ENCODE data around the gene RNF220. TPM values are rescaled to one million over a fixed set of nuclear protein-coding genes. Genes with fewer than 3 reads are reported as not detected.

RNF220 gene
- total and polyA plus RNA-seq, 7 donors, result 49.5 to 122 (median 82.8) TPM

DNA sequence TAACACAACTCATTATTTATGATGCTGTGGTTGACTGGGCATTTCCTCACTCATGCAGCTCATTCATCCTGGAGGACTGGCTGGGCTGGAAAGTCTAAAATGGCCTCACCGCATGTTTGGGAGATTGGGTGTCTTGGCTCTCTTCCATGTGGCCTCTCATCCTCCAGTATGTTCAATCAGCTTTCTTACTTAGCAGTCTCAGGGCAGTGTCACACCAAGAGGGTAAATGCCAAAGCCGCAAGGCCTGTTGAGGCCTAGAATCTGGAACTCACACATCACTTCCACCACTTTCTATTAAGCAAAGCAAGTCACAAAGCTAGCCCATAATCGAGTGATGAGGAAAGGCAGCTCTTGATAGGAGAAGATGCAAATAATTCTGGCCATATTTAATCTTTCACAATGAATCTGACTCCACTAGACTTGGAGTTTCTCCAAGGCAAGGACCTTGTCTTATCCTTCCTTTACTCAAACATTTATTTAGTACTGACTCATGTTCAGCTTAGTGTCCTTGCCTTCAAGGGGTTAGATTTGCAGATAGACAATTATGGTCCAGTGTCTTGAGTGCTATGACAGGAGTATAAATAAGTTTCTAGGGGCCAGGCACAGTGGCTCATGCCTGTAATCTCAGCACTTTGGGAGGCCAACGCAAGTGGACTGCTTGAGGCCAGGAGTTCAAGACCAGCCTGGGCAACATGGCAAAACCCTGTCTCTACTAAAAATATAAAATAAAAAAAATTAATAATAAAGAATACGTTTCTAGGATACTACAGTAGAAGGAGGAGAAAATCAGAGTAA is 224.1 kb downstream of the RNF220 start:
- TF ChIP-seq POLR2A (IDR thresholded peaks at IDR 0.05) (no peak), EP300 (IDR thresholded peaks at IDR 0.05) (no peak), POLR2AphosphoS5 (IDR thresholded peaks at IDR 0.05) (no peak)
- TF ChIP-seq, protein P1, sequence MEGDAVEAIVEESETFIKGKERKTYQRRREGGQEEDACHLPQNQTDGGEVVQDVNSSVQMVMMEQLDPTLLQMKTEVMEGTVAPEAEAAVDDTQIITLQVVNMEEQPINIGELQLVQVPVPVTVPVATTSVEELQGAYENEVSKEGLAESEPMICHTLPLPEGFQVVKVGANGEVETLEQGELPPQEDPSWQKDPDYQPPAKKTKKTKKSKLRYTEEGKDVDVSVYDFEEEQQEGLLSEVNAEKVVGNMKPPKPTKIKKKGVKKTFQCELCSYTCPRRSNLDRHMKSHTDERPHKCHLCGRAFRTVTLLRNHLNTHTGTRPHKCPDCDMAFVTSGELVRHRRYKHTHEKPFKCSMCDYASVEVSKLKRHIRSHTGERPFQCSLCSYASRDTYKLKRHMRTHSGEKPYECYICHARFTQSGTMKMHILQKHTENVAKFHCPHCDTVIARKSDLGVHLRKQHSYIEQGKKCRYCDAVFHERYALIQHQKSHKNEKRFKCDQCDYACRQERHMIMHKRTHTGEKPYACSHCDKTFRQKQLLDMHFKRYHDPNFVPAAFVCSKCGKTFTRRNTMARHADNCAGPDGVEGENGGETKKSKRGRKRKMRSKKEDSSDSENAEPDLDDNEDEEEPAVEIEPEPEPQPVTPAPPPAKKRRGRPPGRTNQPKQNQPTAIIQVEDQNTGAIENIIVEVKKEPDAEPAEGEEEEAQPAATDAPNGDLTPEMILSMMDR (IDR thresholded peaks at IDR 0.05), result no peak
- DNase-seq, result no peak
- Histone ChIP-seq H3K4me3 (no peak overlapping the region), H3K4me1 (peaks cover 0 to 24% (median 20%) of the 10 kb centered on the region in 4 donors), H3K36me3 (peaks cover 0 to 5% (median 0%) of the 10 kb centered on the region in 4 donors), H3K27me3 (no peaks in the 10 kb centered on the region), H3K27ac (no peak overlapping the region), H3K9me3 (no peaks in the 10 kb centered on the region)
- 90 to 94% methylated on average over 5 of the region's 5 CpGs for WGBS, 2 donors
- intact Hi-C loops (cut with DNase I), result no loop called here

DNA sequence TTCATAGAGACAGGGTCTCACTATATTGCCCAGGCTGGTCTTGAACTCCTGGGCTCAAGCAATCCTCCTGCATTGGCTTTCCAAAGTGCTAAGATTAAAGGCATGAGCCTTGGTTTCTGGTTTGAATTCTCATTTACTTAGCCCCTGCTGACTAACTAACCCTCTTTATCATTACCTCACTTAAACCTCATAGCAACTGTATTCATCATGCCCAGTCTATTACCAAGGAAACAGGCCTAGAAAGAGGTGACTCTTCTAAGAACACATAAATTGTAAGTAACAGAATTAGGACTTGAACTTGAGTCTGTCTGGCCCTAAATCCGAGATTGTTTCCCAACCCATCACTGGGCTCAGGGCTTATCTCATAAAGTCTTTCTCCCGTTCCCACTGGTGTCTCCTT is 225.1 kb downstream of the RNF220 start:
- Histone ChIP-seq H3K9me3 (no peaks in the 10 kb centered on the region), H3K36me3 (peaks cover 0 to 12% (median 2%) of the 10 kb centered on the region in 4 donors), H3K4me1 (peaks cover 0 to 34% (median 29%) of the 10 kb centered on the region in 4 donors), H3K27ac (no peak overlapping the region), H3K27me3 (no peaks in the 10 kb centered on the region), H3K4me3 (no peak overlapping the region)
- DNase-seq, result no peak
- WGBS, 2 donors, result 94 to 95% methylated on average over 2 of the region's 2 CpGs
- intact Hi-C loops (cut with DNase I), result no loop called here
- TF ChIP-seq, protein P1 (IDR thresholded peaks at IDR 0.05), result no peak
- no peak for TF ChIP-seq POLR2AphosphoS5 (IDR thresholded peaks at IDR 0.05)
- no peak for TF ChIP-seq EP300 (IDR thresholded peaks at IDR 0.05)
- no peak for TF ChIP-seq POLR2A (IDR thresholded peaks at IDR 0.05)

DNA sequence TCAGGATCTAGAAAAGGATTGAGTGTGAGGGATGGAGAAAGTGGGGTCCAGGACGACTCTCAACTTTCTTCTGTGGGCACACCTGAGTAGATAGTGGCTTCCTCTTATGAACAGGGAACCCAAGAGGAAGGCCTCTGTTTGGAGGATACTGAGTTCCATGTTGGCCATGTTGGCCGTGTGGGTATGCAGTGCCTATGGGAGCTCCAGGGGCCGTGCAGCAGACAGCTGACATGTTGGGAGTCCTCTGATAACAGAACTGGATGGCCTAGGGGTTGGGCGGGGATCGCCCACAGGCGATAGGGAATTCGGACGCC is 226.2 kb downstream of the RNF220 start:
- Histone ChIP-seq H3K27ac (peak overlapping the region; percentile 92 to 94 (median 93)), H3K4me1 (peaks cover 0 to 46% (median 40%) of the 10 kb centered on the region in 4 donors), H3K4me3 (peak overlapping the region; percentile 68 to 84 (median 79)), H3K9me3 (no peaks in the 10 kb centered on the region), H3K27me3 (no peaks in the 10 kb centered on the region), H3K36me3 (peaks cover 5 to 24% (median 12%) of the 10 kb centered on the region in 4 donors)
- TF ChIP-seq, protein P1 (IDR thresholded peaks at IDR 0.05), result no peak
- TF ChIP-seq EP300 (IDR thresholded peaks at IDR 0.05), result no peak
- TF ChIP-seq POLR2A (IDR thresholded peaks at IDR 0.05), result no peak
- TF ChIP-seq POLR2AphosphoS5 (IDR thresholded peaks at IDR 0.05), result no peak
- DNase-seq, result no peak
- intact Hi-C loops (cut with DNase I), result no loop called here
- WGBS, 2 donors, result 15 to 25% methylated on average over 8 of the region's 8 CpGs

DNA sequence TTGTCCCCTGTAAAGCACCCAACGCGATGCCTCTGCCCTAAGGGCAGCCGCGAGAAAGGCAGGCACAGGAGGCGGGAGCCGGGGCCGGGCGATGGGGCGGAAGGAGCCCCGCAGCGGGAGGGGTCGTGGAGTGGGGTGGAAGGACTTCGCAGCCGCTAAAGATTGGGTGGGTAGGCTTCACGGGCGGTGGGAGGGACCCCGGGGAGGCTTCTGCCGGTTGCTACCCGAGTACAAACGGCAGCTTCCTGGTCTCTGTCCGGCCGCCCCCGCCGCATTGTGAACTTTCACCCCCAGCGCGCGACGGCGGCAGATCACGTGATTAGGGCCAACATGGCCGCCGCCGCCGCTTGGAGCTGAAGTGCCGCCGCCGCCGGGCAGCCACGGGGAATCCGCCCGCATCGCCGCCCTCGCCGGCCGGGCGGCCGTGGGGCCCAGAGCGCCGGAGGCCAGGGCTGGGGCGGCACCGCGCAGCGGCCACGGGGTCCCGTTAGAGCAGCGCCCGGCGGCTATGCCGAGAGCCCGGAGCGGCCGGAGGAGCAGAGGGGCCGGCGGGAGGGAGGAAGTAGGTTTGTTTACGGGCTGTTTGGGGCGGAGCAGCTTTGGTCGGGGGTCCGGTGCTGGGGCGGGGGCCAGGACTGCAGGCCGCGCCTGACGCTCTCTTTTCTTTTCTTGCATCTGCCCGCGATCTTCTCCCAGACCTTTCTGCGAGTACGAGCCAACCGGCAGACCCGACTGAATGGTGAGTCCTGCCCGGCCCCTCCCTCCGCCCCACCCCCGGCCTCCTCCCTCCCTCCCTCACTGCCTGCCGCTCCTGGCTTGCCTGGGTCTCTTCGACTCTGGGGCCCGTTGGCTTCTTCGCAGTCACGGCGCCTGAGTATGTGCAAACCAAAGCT is 226.8 kb downstream of the RNF220 start:
- H3K27ac ChIP-seq, result peak overlapping the region; percentile 92 to 94 (median 93)
- H3K36me3 ChIP-seq, result peaks cover 7 to 30% (median 15%) of the 10 kb centered on the region in 4 donors
- no peaks in the 10 kb centered on the region for H3K27me3 ChIP-seq
- peak; percentile 95 for DNase-seq
- peak overlapping the region; percentile 68 to 84 (median 79) for H3K4me3 ChIP-seq
- intact Hi-C loops (cut with DNase I), result no loop called here
- 1% methylated on average over 88 of the region's 88 CpGs for WGBS, 2 donors
- H3K4me1 ChIP-seq, result peaks cover 0 to 52% (median 46%) of the 10 kb centered on the region in 4 donors
- peak; percentile 53 to 60 for TF ChIP-seq POLR2A (IDR thresholded peaks at IDR 0.05)
- TF ChIP-seq, protein P1 (IDR thresholded peaks at IDR 0.05), result no peak
- TF ChIP-seq POLR2AphosphoS5 (IDR thresholded peaks at IDR 0.05), result peak; percentile 68 to 95 (median 84)
- no peak for TF ChIP-seq EP300 (IDR thresholded peaks at IDR 0.05)
- no peaks in the 10 kb centered on the region for H3K9me3 ChIP-seq
